Panc1 (cell line): Measurements from ENCODE around the gene ACSM6. TPM values are rescaled to one million over a fixed set of nuclear protein-coding genes. Genes with fewer than 3 reads are reported as not detected.
A peak's percentile ranks its signal among the peaks of the same experiment; 100 is the strongest.

ENCODE experiments used
- ATAC-seq: fragments of 200-7000 bp; cut with Tn5 transposase; 2 replicates; pipeline ENCODE4 v1.9.1; 2020; ENCODE audit warnings: mild to moderate bottlenecking, moderate library complexity
- BruUV-seq: library from RNA; stranded (reverse); fragments of 400-500 nt; replicated peaks from 2 replicates; lab custom pipeline; 2021; lab: Mats Ljungman, UMichigan
- CTCF ChIA-PET: fragments of 300-600 bp; sonication (Branson Sonifier 250); formaldehyde crosslinking; loops from one replicate; lab custom pipeline; 2022; ENCODE audit warnings: antibody characterized with exemption; lab: Charles Lee
- POLR2A ChIA-PET: fragments of 300-600 bp; sonication (Branson Sonifier 250); formaldehyde crosslinking; loops from one replicate; lab custom pipeline; 2022; ENCODE audit warnings: antibody characterized with exemption; lab: Charles Lee
- DNase-seq: peaks from one replicate; pipeline ENCODE4 v3.0.0-alpha.2; 2010; ENCODE audit warnings: low read depth, low spot score
- H3K27ac ChIP-seq: 2 replicates; pipeline ENCODE4 v1.5.1; 2011; ENCODE audit warnings: mild to moderate bottlenecking, low read length, inconsistent platforms
- H3K27me3 ChIP-seq: fragments of 200-500 bp; sonication (Bioruptor generic); 2 replicates; pipeline ENCODE4 v1.6.0; 2014; ENCODE audit warnings: low read length, inconsistent platforms; ENCODE audit not compliant: control insufficient read depth, insufficient read depth
- H3K36me3 ChIP-seq: fragments of 200-500 bp; sonication (Bioruptor generic); 2 replicates; pipeline ENCODE4 v1.5.1; 2014; ENCODE audit warnings: inconsistent platforms, mild to moderate bottlenecking, low read length, moderate library complexity; ENCODE audit not compliant: control insufficient read depth, insufficient read depth
- H3K4me1 ChIP-seq: 2 replicates; pipeline ENCODE4 v1.5.1; 2011; ENCODE audit warnings: inconsistent platforms, mild to moderate bottlenecking, low read length, moderate library complexity; ENCODE audit not compliant: control insufficient read depth, insufficient read depth
- H3K4me3 ChIP-seq, 2 experiments: 2 replicates each; pipeline ENCODE4 v1.5.1; 2011 to 2012; ENCODE audit warnings: low read depth in 2 of 2, low read length in 2 of 2, mild to moderate bottlenecking in 2 of 2, inconsistent platforms in 1 of 2, moderate library complexity in 1 of 2
- H3K9me3 ChIP-seq: fragments of 200-500 bp; sonication (Bioruptor generic); 2 replicates; pipeline ENCODE4 v1.5.1; 2014; ENCODE audit warnings: low read depth, mild to moderate bottlenecking, inconsistent platforms, low read length, moderate library complexity; ENCODE audit not compliant: control insufficient read depth, insufficient read depth
- POLR2AphosphoS5 ChIP-seq: IDR thresholded peaks from 2 replicates; pipeline ENCODE4 v1.6.1; 2012; ENCODE audit warnings: mild to moderate bottlenecking, low read depth, low read length, moderate library complexity
- SIN3A ChIP-seq: IDR thresholded peaks from 2 replicates; pipeline ENCODE4 v1.6.1; 2012; ENCODE audit warnings: low read depth, mild to moderate bottlenecking, low read length, moderate library complexity, borderline replicate concordance; ENCODE audit not compliant: insufficient read depth
- TCF7L2 ChIP-seq: IDR thresholded peaks from 2 replicates; pipeline ENCODE4 v1.6.1; 2011; ENCODE audit warnings: mild to moderate bottlenecking, low read depth, low read length, inconsistent platforms
- in situ Hi-C: cut with HindIII; loops from 2 replicates; pipeline ENCODE4 v1.10.0; 2016; ENCODE audit warnings: low sequenced_read_pairs, low pct_unique_long_range_greater_than_20kb
- intact Hi-C: fragments of 100-400 bp; cut with micrococcal nuclease; formaldehyde crosslinking; loops from one replicate; pipeline ENCODE4 v1.10.0; 2022; ENCODE audit not compliant: unreplicated experiment
- total RNA-seq: library from RNA; stranded (reverse); gene quantifications from one replicate; pipeline ENCODE4 v1.2.1, GENCODE V29; 2021; ENCODE audit not compliant: unreplicated experiment
- TF ChIP-seq, protein P1 (sequence below), 2 experiments: IDR thresholded peaks; 2 replicates each; pipeline ENCODE4 v1.6.1; 2011 to 2012; ENCODE audit warnings: low read depth in 2 of 2, control low read depth in 1 of 2, low read length in 1 of 2, mild to moderate bottlenecking in 1 of 2, moderate library complexity in 1 of 2; ENCODE audit not compliant: insufficient read depth in 1 of 2
- TF ChIP-seq, protein P2 (sequence below): fragments of 450-650 bp; IDR thresholded peaks from 2 replicates; pipeline ENCODE4 v1.5.1; 2017; ENCODE audit warnings: mild to moderate bottlenecking

ACSM6 gene
- total RNA-seq, 1 experiment from 2014 or later = not detected

DNA sequence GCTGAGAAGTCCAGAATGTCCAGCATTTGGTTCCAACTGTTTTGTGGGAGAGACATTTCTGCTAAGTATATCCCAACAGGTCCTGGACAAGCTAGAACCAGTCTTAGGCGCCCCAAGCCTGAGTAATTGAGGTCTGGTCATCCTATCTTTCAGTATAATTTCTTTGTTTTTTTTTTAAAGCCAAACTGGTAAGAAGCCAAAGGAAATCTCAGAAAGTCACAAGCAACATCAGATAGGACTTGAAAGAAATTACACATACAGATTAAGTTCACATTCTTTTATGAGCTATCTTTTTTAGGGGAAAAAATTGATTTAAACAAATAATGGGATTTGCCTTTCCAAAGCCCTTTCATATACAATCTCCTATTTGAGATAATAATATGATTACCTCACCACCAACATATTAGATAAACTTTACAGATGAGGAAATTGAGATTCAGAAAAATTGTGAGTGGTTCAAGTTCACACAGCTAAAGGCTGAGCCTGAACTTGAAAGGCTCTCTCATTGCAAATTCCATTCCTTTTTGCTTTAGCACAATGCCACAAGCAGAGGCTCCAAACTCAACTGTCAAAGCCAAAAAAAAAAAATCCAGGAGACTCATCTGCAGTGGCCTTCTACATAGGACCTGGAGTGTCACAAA lies 81.8 kb downstream of the ACSM6 start:
- DNase-seq = no peak
- no peak for ATAC-seq
- POLR2A ChIA-PET = no interaction called here
- no TSS peak for BruUV-seq
- Histone ChIP-seq H3K4me1 (peaks cover 56% of the 10 kb centered on the region), H3K36me3 (no peaks in the 10 kb centered on the region), H3K4me3 (no peak overlapping the region), H3K9me3 (no peaks in the 10 kb centered on the region), H3K27ac (peak overlapping the region; percentile 26; the same call in 1 of the 2 replicates), H3K27me3 (no peaks in the 10 kb centered on the region)
- TF ChIP-seq SIN3A (no peak), POLR2AphosphoS5 (no peak)
- in situ Hi-C loops (no loop called here), intact Hi-C loops (no loop called here)
- CTCF ChIA-PET = interaction anchor here (0.7 kb wide), 2 partner anchors 33 to 62 kb away, joined by 3 to 4 read pairs; no protein-coding TSS in a partner anchor

DNA sequence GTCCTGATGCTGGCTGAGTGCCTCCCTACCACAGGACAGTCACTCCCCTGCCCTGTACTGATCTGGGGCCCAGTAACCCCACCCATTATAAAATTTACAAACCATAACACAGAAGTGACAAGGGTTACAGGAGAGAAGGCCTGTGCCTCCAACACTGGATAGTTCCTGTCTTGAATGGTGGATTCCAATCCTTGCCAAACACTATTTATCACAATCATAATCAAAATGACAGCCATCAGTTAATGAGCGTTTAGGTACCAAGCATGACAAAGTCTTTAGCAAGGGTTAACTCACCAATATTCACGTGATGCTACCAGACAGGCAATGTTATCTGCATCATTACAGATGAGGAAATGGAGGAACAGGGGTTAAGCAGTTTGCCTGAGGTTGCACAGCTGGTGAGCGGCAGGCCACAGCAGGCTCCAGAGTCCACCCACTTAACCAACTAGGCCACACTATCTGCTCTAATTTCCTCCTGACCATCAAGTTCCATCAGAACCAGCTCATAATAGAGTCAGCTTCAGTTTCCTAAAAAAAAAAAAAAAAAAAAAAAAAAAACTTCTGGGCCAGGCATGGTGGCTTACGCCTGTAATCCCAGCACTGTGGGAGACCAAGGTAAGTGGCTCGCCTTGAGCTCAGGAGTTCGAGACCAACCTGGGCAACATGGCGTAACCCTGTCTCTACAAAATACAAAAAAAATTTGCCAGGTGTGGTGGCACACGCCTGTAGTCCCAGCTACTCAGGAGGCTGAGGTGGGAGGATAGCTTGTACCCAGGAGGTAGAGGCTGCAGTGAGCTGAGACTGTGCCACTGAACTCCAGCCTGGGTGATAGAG lies 82.5 kb downstream of the ACSM6 start:
- H3K36me3 ChIP-seq = no peaks in the 10 kb centered on the region
- H3K4me1 ChIP-seq = peaks cover 63% of the 10 kb centered on the region
- no peaks in the 10 kb centered on the region for H3K27me3 ChIP-seq
- no peak for TF ChIP-seq TCF7L2
- no peak for TF ChIP-seq SIN3A
- TF ChIP-seq POLR2AphosphoS5 = no peak
- TF ChIP-seq, protein P1, sequence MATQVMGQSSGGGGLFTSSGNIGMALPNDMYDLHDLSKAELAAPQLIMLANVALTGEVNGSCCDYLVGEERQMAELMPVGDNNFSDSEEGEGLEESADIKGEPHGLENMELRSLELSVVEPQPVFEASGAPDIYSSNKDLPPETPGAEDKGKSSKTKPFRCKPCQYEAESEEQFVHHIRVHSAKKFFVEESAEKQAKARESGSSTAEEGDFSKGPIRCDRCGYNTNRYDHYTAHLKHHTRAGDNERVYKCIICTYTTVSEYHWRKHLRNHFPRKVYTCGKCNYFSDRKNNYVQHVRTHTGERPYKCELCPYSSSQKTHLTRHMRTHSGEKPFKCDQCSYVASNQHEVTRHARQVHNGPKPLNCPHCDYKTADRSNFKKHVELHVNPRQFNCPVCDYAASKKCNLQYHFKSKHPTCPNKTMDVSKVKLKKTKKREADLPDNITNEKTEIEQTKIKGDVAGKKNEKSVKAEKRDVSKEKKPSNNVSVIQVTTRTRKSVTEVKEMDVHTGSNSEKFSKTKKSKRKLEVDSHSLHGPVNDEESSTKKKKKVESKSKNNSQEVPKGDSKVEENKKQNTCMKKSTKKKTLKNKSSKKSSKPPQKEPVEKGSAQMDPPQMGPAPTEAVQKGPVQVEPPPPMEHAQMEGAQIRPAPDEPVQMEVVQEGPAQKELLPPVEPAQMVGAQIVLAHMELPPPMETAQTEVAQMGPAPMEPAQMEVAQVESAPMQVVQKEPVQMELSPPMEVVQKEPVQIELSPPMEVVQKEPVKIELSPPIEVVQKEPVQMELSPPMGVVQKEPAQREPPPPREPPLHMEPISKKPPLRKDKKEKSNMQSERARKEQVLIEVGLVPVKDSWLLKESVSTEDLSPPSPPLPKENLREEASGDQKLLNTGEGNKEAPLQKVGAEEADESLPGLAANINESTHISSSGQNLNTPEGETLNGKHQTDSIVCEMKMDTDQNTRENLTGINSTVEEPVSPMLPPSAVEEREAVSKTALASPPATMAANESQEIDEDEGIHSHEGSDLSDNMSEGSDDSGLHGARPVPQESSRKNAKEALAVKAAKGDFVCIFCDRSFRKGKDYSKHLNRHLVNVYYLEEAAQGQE (IDR thresholded peaks at IDR 0.05; ENCODE audit: insufficient read depth in 1 of 2, low read depth in 2 of 2, low read length in 1 of 2) = no peak
- TF ChIP-seq, protein P2, sequence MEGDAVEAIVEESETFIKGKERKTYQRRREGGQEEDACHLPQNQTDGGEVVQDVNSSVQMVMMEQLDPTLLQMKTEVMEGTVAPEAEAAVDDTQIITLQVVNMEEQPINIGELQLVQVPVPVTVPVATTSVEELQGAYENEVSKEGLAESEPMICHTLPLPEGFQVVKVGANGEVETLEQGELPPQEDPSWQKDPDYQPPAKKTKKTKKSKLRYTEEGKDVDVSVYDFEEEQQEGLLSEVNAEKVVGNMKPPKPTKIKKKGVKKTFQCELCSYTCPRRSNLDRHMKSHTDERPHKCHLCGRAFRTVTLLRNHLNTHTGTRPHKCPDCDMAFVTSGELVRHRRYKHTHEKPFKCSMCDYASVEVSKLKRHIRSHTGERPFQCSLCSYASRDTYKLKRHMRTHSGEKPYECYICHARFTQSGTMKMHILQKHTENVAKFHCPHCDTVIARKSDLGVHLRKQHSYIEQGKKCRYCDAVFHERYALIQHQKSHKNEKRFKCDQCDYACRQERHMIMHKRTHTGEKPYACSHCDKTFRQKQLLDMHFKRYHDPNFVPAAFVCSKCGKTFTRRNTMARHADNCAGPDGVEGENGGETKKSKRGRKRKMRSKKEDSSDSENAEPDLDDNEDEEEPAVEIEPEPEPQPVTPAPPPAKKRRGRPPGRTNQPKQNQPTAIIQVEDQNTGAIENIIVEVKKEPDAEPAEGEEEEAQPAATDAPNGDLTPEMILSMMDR = no peak
- H3K27ac ChIP-seq = no peak overlapping the region
- no peaks in the 10 kb centered on the region for H3K9me3 ChIP-seq
- ATAC-seq (no peak), DNase-seq (no peak)
- in situ Hi-C loops (no loop called here), intact Hi-C loops (no loop called here)
- no TSS peak for BruUV-seq
- CTCF ChIA-PET = interaction anchor here (0.6 to 0.7 kb wide), 5 partner anchors 12 to 90 kb away, joined by 3 to 7 read pairs (median 4); no protein-coding TSS in a partner anchor
- H3K4me3 ChIP-seq = no peak overlapping the region
- POLR2A ChIA-PET = interaction anchor here (0.6 kb wide), 2 partner anchors 10 to 181 kb away, joined by 7 to 14 read pairs; no protein-coding TSS in a partner anchor
